Mammary epithelial cell (primary cell): Measurements from ENCODE around the gene DNAJB6.

Source experiments
- EZH2 ChIP-seq: IDR thresholded peaks from 2 replicates; pipeline ENCODE4 v1.6.1; 2012; ENCODE audit warnings: low read length, inconsistent platforms, borderline replicate concordance
- TF ChIP-seq, protein P1 (sequence below), 2 donors: IDR thresholded peaks in 1 of 2; conservative IDR thresholded peaks in 1 of 2; 2 replicates each; pipeline ENCODE4 v1.5.1; 2011 to 2012; ENCODE audit warnings: inconsistent platforms in 2 of 2, low read length in 2 of 2, mild to moderate bottlenecking in 2 of 2, control low read depth in 1 of 2, low read depth in 1 of 2; ENCODE audit not compliant: insufficient read depth in 1 of 2; ENCODE audit errors: extremely low read depth in 1 of 2

DNA sequence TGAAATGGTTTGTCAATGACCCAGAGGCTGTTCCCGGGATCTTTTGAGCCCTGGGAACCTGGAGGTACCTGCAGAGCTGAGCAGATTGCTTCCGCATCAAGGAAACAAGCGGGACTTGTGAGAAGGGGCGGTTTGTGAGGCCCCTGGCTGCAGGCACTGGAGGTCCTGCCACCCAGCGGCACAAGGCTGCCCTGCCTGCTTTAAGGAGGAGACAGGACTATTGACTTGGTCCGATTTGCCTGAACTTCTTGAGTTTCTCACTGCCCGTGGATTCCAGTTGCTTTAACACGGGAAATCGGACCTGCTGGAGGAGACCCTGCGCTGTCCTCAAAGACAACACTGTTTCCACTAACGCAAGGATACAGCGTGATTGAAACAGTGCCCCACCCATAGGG is 130.1 kb downstream of the DNAJB6 start:
- TF ChIP-seq EZH2: no peak
- TF ChIP-seq, protein P1, sequence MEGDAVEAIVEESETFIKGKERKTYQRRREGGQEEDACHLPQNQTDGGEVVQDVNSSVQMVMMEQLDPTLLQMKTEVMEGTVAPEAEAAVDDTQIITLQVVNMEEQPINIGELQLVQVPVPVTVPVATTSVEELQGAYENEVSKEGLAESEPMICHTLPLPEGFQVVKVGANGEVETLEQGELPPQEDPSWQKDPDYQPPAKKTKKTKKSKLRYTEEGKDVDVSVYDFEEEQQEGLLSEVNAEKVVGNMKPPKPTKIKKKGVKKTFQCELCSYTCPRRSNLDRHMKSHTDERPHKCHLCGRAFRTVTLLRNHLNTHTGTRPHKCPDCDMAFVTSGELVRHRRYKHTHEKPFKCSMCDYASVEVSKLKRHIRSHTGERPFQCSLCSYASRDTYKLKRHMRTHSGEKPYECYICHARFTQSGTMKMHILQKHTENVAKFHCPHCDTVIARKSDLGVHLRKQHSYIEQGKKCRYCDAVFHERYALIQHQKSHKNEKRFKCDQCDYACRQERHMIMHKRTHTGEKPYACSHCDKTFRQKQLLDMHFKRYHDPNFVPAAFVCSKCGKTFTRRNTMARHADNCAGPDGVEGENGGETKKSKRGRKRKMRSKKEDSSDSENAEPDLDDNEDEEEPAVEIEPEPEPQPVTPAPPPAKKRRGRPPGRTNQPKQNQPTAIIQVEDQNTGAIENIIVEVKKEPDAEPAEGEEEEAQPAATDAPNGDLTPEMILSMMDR (conservative IDR thresholded peaks at IDR 0.05 in 1 of 2, IDR thresholded peaks at IDR 0.05 in 1 of 2; ENCODE audit: extremely low read depth in 1 of 2, insufficient read depth in 1 of 2, low read depth in 1 of 2, low read length in 2 of 2): no peak
